Loucy (cell line): ENCODE data around the gene UBASH3A.

Source experiments
- CTCF ChIP-seq: fragments of 200-600 bp; sonication (generic); conservative IDR thresholded peaks from 2 replicates; pipeline ENCODE4 v1.5.1; 2014; ENCODE audit warnings: mild to moderate bottlenecking, antibody characterized with exemption, low read length
- EZH2phosphoT487 ChIP-seq: fragments of 200-600 bp; IDR thresholded peaks from 2 replicates; pipeline ENCODE4 v1.6.1; 2018; ENCODE audit warnings: antibody characterized with exemption, mild to moderate bottlenecking, moderate library complexity, borderline replicate concordance

- TF ChIP-seq CTCF (no peak), EZH2phosphoT487 (no peak)
Observed at GRCh38 chr21:42472521-42472920, 68.8 kb downstream of the UBASH3A start.
